Measurements from ENCODE around the gene SEC14L2. TPM values are rescaled to one million over a fixed set of nuclear protein-coding genes. Genes with fewer than 3 reads are reported as not detected.

The SEC14L2 gene
- total and polyA plus RNA-seq, 8 donors = 2.6 to 6.6 (median 3.8) TPM

- Histone ChIP-seq H3K27ac (no peak overlapping the region), H3K36me3 (no peaks in the 10 kb centered on the region), H3K9me3 (no peaks in the 10 kb centered on the region), H3K4me1 (no peaks in the 10 kb centered on the region), H3K4me3 (no peak overlapping the region), H3K27me3 (no peaks in the 10 kb centered on the region)
- intact Hi-C loops (cut with DNase I) = no loop called here
- DNase-seq (no peak), ATAC-seq (no peak), FAIRE-seq (no peak)
- 77 to 82% methylated on average over 4 of the region's 4 CpGs for WGBS, 2 donors
- no peak for TF ChIP-seq CTCF (IDR thresholded peaks at IDR 0.05)
Observed at GRCh38 chr22:30472994-30473720, 76.3 kb downstream of the SEC14L2 start.

GRCh38 chr22:30474121-30474520 lies 77.3 kb downstream of the SEC14L2 start:
- no peaks in the 10 kb centered on the region for H3K4me1 ChIP-seq
- H3K4me3 ChIP-seq = no peak overlapping the region
- ATAC-seq (no peak), DNase-seq (no peak), FAIRE-seq (no peak)
- H3K27ac ChIP-seq = no peak overlapping the region
- TF ChIP-seq CTCF (IDR thresholded peaks at IDR 0.05) = no peak
- H3K36me3 ChIP-seq = no peaks in the 10 kb centered on the region
- H3K9me3 ChIP-seq = no peaks in the 10 kb centered on the region
- no peaks in the 10 kb centered on the region for H3K27me3 ChIP-seq
- intact Hi-C loops (cut with DNase I) = no loop called here
- 85 to 94% methylated on average over 4 of the region's 4 CpGs for WGBS, 2 donors

Other genes with a start within 250 kb of the SEC14L2 start
- 1 to 10 TPM in 4 of 6 donors, under 1 TPM in 2; 0.32 to 5.8 (median 1.5) TPM for gene LIF, start 150.3 kb upstream of the SEC14L2 start, total RNA-seq
- 1 to 10 TPM; 2.7 to 4.5 TPM for gene LIF, start 150.3 kb upstream of the SEC14L2 start, polyA plus RNA-seq
- 1 to 10 TPM in 2 of 6 donors, under 1 TPM in 3, not detected in 1; 0.13 to 1.5 (median 0.38) TPM for gene OSM, start 130.2 kb upstream of the SEC14L2 start, total RNA-seq
- gene OSM, start 130.2 kb upstream of the SEC14L2 start, polyA plus RNA-seq = under 1 TPM; 0.23 to 0.26 TPM
- gene CASTOR1, start 107.5 kb upstream of the SEC14L2 start, total RNA-seq = 1 to 10 TPM; 1.8 to 7.3 (median 3.8) TPM
- gene CASTOR1, start 107.5 kb upstream of the SEC14L2 start, polyA plus RNA-seq = 1 to 10 TPM; 7.3 to 8.3 TPM
- 10 to 100 TPM in 1 of 6 donors, 1 to 10 TPM in 5; 4.0 to 14.1 (median 7.4) TPM for gene TBC1D10A, start 70.1 kb upstream of the SEC14L2 start, total RNA-seq
- gene TBC1D10A, start 70.1 kb upstream of the SEC14L2 start, polyA plus RNA-seq = 10 to 100 TPM; 12.4 to 19.4 TPM
- 100 to 1,000 TPM in 1 of 6 donors, 10 to 100 TPM in 5; 77.2 to 102 (median 95.4) TPM for gene SF3A1, start 40.1 kb upstream of the SEC14L2 start, total RNA-seq
- gene SF3A1, start 40.1 kb upstream of the SEC14L2 start, polyA plus RNA-seq = 10 to 100 TPM; 19.2 to 21.6 TPM
- 1 to 10 TPM; 1.1 to 2.6 (median 1.2) TPM for gene CCDC157, start 40.0 kb upstream of the SEC14L2 start, total RNA-seq
- gene CCDC157, start 40.0 kb upstream of the SEC14L2 start, polyA plus RNA-seq = 1 to 10 TPM; 5.3 to 8.2 TPM
- gene RNF215, start 9.6 kb upstream of the SEC14L2 start, total RNA-seq = 10 to 100 TPM in 2 of 6 donors, 1 to 10 TPM in 4; 6.0 to 11.6 (median 8.9) TPM
- gene RNF215, start 9.6 kb upstream of the SEC14L2 start, polyA plus RNA-seq = 10 to 100 TPM in 1 of 2 donors, 1 to 10 TPM in 1; 9.9 to 13.9 TPM
- 10 to 100 TPM in 1 of 6 donors, 1 to 10 TPM in 5; 3.2 to 11.6 (median 8.0) TPM for gene MTFP1, start 28.8 kb downstream of the SEC14L2 start, total RNA-seq
- gene MTFP1, start 28.8 kb downstream of the SEC14L2 start, polyA plus RNA-seq = 10 to 100 TPM; 13.1 to 15.7 TPM
- gene SEC14L3, start 75.0 kb downstream of the SEC14L2 start, total RNA-seq = not detected
- under 1 TPM in 1 of 2 donors, not detected in 1; 0.05 TPM for gene SEC14L3, start 75.0 kb downstream of the SEC14L2 start, polyA plus RNA-seq
- gene SEC14L4, start 108.7 kb downstream of the SEC14L2 start, total RNA-seq = 1 to 10 TPM in 1 of 6 donors, under 1 TPM in 2, not detected in 3; 0.12 to 1.4 (median 0.12) TPM
- gene SEC14L4, start 108.7 kb downstream of the SEC14L2 start, polyA plus RNA-seq = under 1 TPM; 0.33 to 0.46 TPM
- gene SEC14L6, start 149.7 kb downstream of the SEC14L2 start, total RNA-seq = 1 to 10 TPM in 5 of 6 donors, under 1 TPM in 1; 0.51 to 3.9 (median 2.3) TPM
- gene SEC14L6, start 149.7 kb downstream of the SEC14L2 start, polyA plus RNA-seq = 1 to 10 TPM; 3.0 to 6.0 TPM
- gene GAL3ST1, start 177.6 kb downstream of the SEC14L2 start, total RNA-seq = 1 to 10 TPM; 2.2 to 6.6 (median 3.4) TPM
- gene GAL3ST1, start 177.6 kb downstream of the SEC14L2 start, polyA plus RNA-seq = 1 to 10 TPM; 8.1 to 8.5 TPM
- gene PES1, start 194.9 kb downstream of the SEC14L2 start, total RNA-seq = 10 to 100 TPM; 33.8 to 66.9 (median 36.7) TPM
- 10 to 100 TPM; 54.1 to 55.8 TPM for gene PES1, start 194.9 kb downstream of the SEC14L2 start, polyA plus RNA-seq
- gene TCN2, start 210.2 kb downstream of the SEC14L2 start, total RNA-seq = 10 to 100 TPM in 1 of 6 donors, 1 to 10 TPM in 5; 3.6 to 10.0 (median 5.9) TPM
- 1 to 10 TPM; 5.4 to 6.8 TPM for gene TCN2, start 210.2 kb downstream of the SEC14L2 start, polyA plus RNA-seq
- gene SLC35E4, start 238.8 kb downstream of the SEC14L2 start, total RNA-seq = 1 to 10 TPM in 5 of 6 donors, under 1 TPM in 1; 0.90 to 1.7 (median 1.3) TPM
- gene SLC35E4, start 238.8 kb downstream of the SEC14L2 start, polyA plus RNA-seq = 1 to 10 TPM; 1.0 to 1.1 TPM